ENCODE data around the gene ACBD3.

ACBD3 gene

DNA sequence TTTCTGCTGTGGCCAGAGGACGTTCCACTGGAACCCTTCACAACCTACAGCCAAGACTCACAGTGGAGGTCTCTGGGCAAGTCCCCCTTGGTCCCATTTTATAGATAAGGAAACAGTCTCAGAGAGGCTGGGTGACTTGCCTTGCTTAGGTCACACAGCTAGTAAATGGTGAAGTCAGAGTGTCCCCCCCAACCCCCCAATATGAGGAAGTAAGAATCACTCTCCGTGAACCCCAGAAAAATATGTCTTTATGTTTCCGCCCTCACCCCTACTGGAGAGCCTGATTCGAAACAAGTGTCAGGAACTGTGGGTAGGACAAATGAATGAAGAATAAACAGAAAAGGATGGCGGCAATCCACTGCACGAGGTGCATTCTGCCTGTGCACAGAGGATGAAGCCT is 67.4 kb downstream of the ACBD3 start:
- Histone ChIP-seq H3K4me1 (ENCODE audit: control insufficient read depth, low read depth, low read length) (peaks cover 8% of the 10 kb centered on the region), H3K27me3 (ENCODE audit: control insufficient read depth, insufficient read depth, low read length) (peaks cover 12% of the 10 kb centered on the region), H3K36me3 (ENCODE audit: control insufficient read depth, low read depth, low read length) (no peaks in the 10 kb centered on the region), H3K9me3 (ENCODE audit: control insufficient read depth, low read depth, low read length) (no peaks in the 10 kb centered on the region), H3K27ac (ENCODE audit: low read length) (no peak overlapping the region), H3K4me3 (ENCODE audit: low read length) (no peak overlapping the region), H3K9ac (ENCODE audit: low read length) (no peak overlapping the region)

GRCh38 chr1:226118357-226118756 is 68.2 kb downstream of the ACBD3 start:
- Histone ChIP-seq H3K9me3 (ENCODE audit: control insufficient read depth, low read depth, low read length) (no peaks in the 10 kb centered on the region), H3K4me3 (ENCODE audit: low read length) (no peak overlapping the region), H3K36me3 (ENCODE audit: control insufficient read depth, low read depth, low read length) (no peaks in the 10 kb centered on the region), H3K27me3 (ENCODE audit: control insufficient read depth, insufficient read depth, low read length) (peaks cover 12% of the 10 kb centered on the region), H3K27ac (ENCODE audit: low read length) (no peak overlapping the region), H3K4me1 (ENCODE audit: control insufficient read depth, low read depth, low read length) (peaks cover 5% of the 10 kb centered on the region), H3K9ac (ENCODE audit: low read length) (no peak overlapping the region)

- peaks cover 6% of the 10 kb centered on the region for H3K4me1 ChIP-seq (ENCODE audit: control insufficient read depth, low read depth, low read length)
- H3K9ac ChIP-seq (ENCODE audit: low read length), result no peak overlapping the region
- no peaks in the 10 kb centered on the region for H3K9me3 ChIP-seq (ENCODE audit: control insufficient read depth, low read depth, low read length)
- H3K27ac ChIP-seq (ENCODE audit: low read length), result no peak overlapping the region
- no peaks in the 10 kb centered on the region for H3K36me3 ChIP-seq (ENCODE audit: control insufficient read depth, low read depth, low read length)
- peaks cover 15% of the 10 kb centered on the region for H3K27me3 ChIP-seq (ENCODE audit: control insufficient read depth, insufficient read depth, low read length)
- no peak overlapping the region for H3K4me3 ChIP-seq (ENCODE audit: low read length)
These were observed 69.2 kb downstream of the ACBD3 start for GRCh38 chr1:226117330-226117729.

GRCh38 chr1:226116673-226117072 is 69.9 kb downstream of the ACBD3 start:
- H3K9ac ChIP-seq (ENCODE audit: low read length), result no peak overlapping the region
- H3K36me3 ChIP-seq (ENCODE audit: control insufficient read depth, low read depth, low read length), result no peaks in the 10 kb centered on the region
- peaks cover 21% of the 10 kb centered on the region for H3K27me3 ChIP-seq (ENCODE audit: control insufficient read depth, insufficient read depth, low read length)
- no peaks in the 10 kb centered on the region for H3K9me3 ChIP-seq (ENCODE audit: control insufficient read depth, low read depth, low read length)
- peaks cover 13% of the 10 kb centered on the region for H3K4me1 ChIP-seq (ENCODE audit: control insufficient read depth, low read depth, low read length)
- no peak overlapping the region for H3K27ac ChIP-seq (ENCODE audit: low read length)
- H3K4me3 ChIP-seq (ENCODE audit: low read length), result no peak overlapping the region

DNA sequence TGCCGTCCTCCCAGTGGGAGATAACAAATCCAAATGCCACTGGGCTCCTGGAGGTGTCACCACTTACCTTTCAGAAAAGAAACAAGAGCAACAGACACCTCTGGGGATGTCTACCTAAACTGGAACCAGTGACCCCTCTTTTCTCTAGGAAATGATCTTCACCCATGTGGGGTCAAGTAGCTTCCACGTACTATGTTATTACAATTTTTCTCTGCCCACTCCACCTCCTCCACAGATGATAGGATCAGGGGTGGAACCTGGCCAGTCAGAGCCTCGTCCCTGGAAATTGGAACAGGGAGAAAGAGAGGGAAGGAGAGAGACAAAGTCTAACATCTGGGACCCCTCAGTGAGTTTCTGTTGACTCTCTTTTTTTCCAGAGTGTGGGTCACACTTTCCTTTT is 73.9 kb downstream of the ACBD3 start:
- Histone ChIP-seq H3K27ac (ENCODE audit: low read length) (no peak overlapping the region), H3K4me3 (ENCODE audit: low read length) (peak overlapping the region; percentile 10), H3K4me1 (ENCODE audit: control insufficient read depth, low read depth, low read length) (peaks cover 29% of the 10 kb centered on the region), H3K9ac (ENCODE audit: low read length) (no peak overlapping the region), H3K36me3 (ENCODE audit: control insufficient read depth, low read depth, low read length) (no peaks in the 10 kb centered on the region), H3K9me3 (ENCODE audit: control insufficient read depth, low read depth, low read length) (no peaks in the 10 kb centered on the region), H3K27me3 (ENCODE audit: control insufficient read depth, insufficient read depth, low read length) (peaks cover 20% of the 10 kb centered on the region)

DNA sequence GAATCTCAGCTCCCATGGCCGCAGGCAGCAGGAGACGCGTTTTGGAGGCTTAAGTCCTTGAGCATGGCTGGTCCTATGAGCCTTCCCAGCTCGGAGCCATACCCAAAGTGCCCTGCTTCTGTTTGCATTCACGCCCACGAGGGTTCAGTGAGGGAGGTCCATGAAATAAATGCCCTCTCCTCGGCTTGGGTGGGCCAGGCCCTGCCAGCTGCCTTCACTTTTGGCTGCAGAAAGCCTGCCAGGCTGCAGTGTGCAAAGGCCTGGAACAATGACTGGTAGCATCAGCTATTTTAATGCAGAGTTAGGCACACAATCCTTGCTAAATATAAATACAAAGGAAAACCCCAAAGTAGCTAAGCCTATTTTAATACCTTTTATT is 74.7 kb downstream of the ACBD3 start:
- Histone ChIP-seq H3K36me3 (ENCODE audit: control insufficient read depth, low read depth, low read length) (no peaks in the 10 kb centered on the region), H3K4me1 (ENCODE audit: control insufficient read depth, low read depth, low read length) (peaks cover 29% of the 10 kb centered on the region), H3K9ac (ENCODE audit: low read length) (no peak overlapping the region), H3K9me3 (ENCODE audit: control insufficient read depth, low read depth, low read length) (no peaks in the 10 kb centered on the region), H3K27ac (ENCODE audit: low read length) (no peak overlapping the region), H3K27me3 (ENCODE audit: control insufficient read depth, insufficient read depth, low read length) (peaks cover 20% of the 10 kb centered on the region), H3K4me3 (ENCODE audit: low read length) (peak overlapping the region; percentile 64)

- H3K9ac ChIP-seq (ENCODE audit: low read length), result peak overlapping the region; percentile 58
- H3K36me3 ChIP-seq (ENCODE audit: control insufficient read depth, low read depth, low read length), result no peaks in the 10 kb centered on the region
- H3K4me1 ChIP-seq (ENCODE audit: control insufficient read depth, low read depth, low read length), result peaks cover 29% of the 10 kb centered on the region
- peak overlapping the region; percentile 64 for H3K4me3 ChIP-seq (ENCODE audit: low read length)
- H3K27me3 ChIP-seq (ENCODE audit: control insufficient read depth, insufficient read depth, low read length), result peaks cover 20% of the 10 kb centered on the region
- no peaks in the 10 kb centered on the region for H3K9me3 ChIP-seq (ENCODE audit: control insufficient read depth, low read depth, low read length)
- no peak overlapping the region for H3K27ac ChIP-seq (ENCODE audit: low read length)
These were observed 75.3 kb downstream of the ACBD3 start for GRCh38 chr1:226111098-226111882.

- Histone ChIP-seq H3K9me3 (ENCODE audit: control insufficient read depth, low read depth, low read length) (no peaks in the 10 kb centered on the region), H3K9ac (ENCODE audit: low read length) (peak overlapping the region; percentile 58), H3K27me3 (ENCODE audit: control insufficient read depth, insufficient read depth, low read length) (peaks cover 20% of the 10 kb centered on the region), H3K4me1 (ENCODE audit: control insufficient read depth, low read depth, low read length) (peaks cover 29% of the 10 kb centered on the region), H3K36me3 (ENCODE audit: control insufficient read depth, low read depth, low read length) (no peaks in the 10 kb centered on the region), H3K27ac (ENCODE audit: low read length) (no peak overlapping the region), H3K4me3 (ENCODE audit: low read length) (peak overlapping the region; percentile 64)
These were observed 76.1 kb downstream of the ACBD3 start for GRCh38 chr1:226110249-226111097.

- H3K9ac ChIP-seq (ENCODE audit: low read length), result peak overlapping the region; percentile 58
- peaks cover 30% of the 10 kb centered on the region for H3K4me1 ChIP-seq (ENCODE audit: control insufficient read depth, low read depth, low read length)
- H3K27me3 ChIP-seq (ENCODE audit: control insufficient read depth, insufficient read depth, low read length), result peaks cover 20% of the 10 kb centered on the region
- peak overlapping the region; percentile 68 for H3K4me3 ChIP-seq (ENCODE audit: low read length)
- H3K27ac ChIP-seq (ENCODE audit: low read length), result no peak overlapping the region
- H3K36me3 ChIP-seq (ENCODE audit: control insufficient read depth, low read depth, low read length), result no peaks in the 10 kb centered on the region
- no peaks in the 10 kb centered on the region for H3K9me3 ChIP-seq (ENCODE audit: control insufficient read depth, low read depth, low read length)
These were observed 76.7 kb downstream of the ACBD3 start for GRCh38 chr1:226109829-226110248.

GRCh38 chr1:226108935-226109828 is 77.4 kb downstream of the ACBD3 start:
- Histone ChIP-seq H3K9ac (ENCODE audit: low read length) (no peak overlapping the region), H3K36me3 (ENCODE audit: control insufficient read depth, low read depth, low read length) (no peaks in the 10 kb centered on the region), H3K4me3 (ENCODE audit: low read length) (peak overlapping the region; percentile 68), H3K9me3 (ENCODE audit: control insufficient read depth, low read depth, low read length) (no peaks in the 10 kb centered on the region), H3K4me1 (ENCODE audit: control insufficient read depth, low read depth, low read length) (peaks cover 33% of the 10 kb centered on the region), H3K27ac (ENCODE audit: low read length) (no peak overlapping the region), H3K27me3 (ENCODE audit: control insufficient read depth, insufficient read depth, low read length) (peaks cover 20% of the 10 kb centered on the region)

All from iPS-18a (cell line).